ENCODE data around the gene BPIFB6.

GRCh38 chr20:33093074-33093473 lies 61.6 kb downstream of the BPIFB6 start:
- no peak for TF ChIP-seq POLR2AphosphoS5 (IDR thresholded peaks at IDR 0.05; ENCODE audit: borderline replicate concordance, low read depth, low read length)
- no peak for TF ChIP-seq EZH2 (IDR thresholded peaks at IDR 0.05)

Data from SK-N-MC (cell line).